OCI-LY7 (cell line): ENCODE results near the gene CCSAP. TPM values are rescaled to one million over a fixed set of nuclear protein-coding genes. Genes with fewer than 3 reads are reported as not detected.

Experiments
- BruUV-seq: library from RNA; stranded (reverse); fragments of 400-500 nt; replicated peaks from 2 replicates; lab custom pipeline; 2021; lab: Mats Ljungman, UMichigan
- CTCF ChIA-PET: fragments of 300-600 bp; sonication (Branson Sonifier 250); formaldehyde crosslinking; loops from one replicate; lab custom pipeline; 2022; ENCODE audit warnings: antibody characterized with exemption; ENCODE audit not compliant: unreplicated experiment; lab: Charles Lee
- POLR2A ChIA-PET: fragments of 300-600 bp; sonication (Branson Sonifier 250); formaldehyde crosslinking; loops from one replicate; lab custom pipeline; 2022; ENCODE audit warnings: antibody characterized with exemption; lab: Charles Lee
- DNase-seq: peaks from one replicate; pipeline ENCODE4 v3.0.0-alpha.2; 2015; ENCODE audit warnings: low spot score
- H2AFZ ChIP-seq: fragments of 200-600 bp; sonication (generic), shearing (Covaris generic); 2 replicates; pipeline ENCODE4 v1.6.1; 2014; ENCODE audit warnings: mild to moderate bottlenecking, antibody characterized with exemption, low read length, moderate library complexity
- H3K27ac ChIP-seq: fragments of 200-600 bp; sonication (generic); 2 replicates; pipeline ENCODE4 v1.5.1; 2014; ENCODE audit warnings: mixed run types, low read depth, mild to moderate bottlenecking, moderate library complexity, low read length, inconsistent platforms; ENCODE audit not compliant: poor library complexity, severe bottlenecking
- H3K36me3 ChIP-seq: fragments of 200-600 bp; sonication (generic); 2 replicates; pipeline ENCODE4 v1.6.1; 2014; ENCODE audit warnings: mild to moderate bottlenecking, antibody characterized with exemption, low read length, moderate library complexity, mixed read lengths; ENCODE audit not compliant: insufficient read depth
- H3K4me1 ChIP-seq: fragments of 200-600 bp; sonication (generic); 2 replicates; pipeline ENCODE4 v1.5.1; 2014; ENCODE audit warnings: mild to moderate bottlenecking, low read length; ENCODE audit not compliant: insufficient read depth, poor library complexity, severe bottlenecking
- H3K4me2 ChIP-seq: fragments of 200-600 bp; sonication (generic); 2 replicates; pipeline ENCODE4 v1.6.1; 2014; ENCODE audit warnings: mild to moderate bottlenecking, low read length
- H3K4me3 ChIP-seq: fragments of 200-600 bp; sonication (generic); 2 replicates; pipeline ENCODE4 v1.5.1; 2014; ENCODE audit warnings: mild to moderate bottlenecking, low read depth, low read length; ENCODE audit not compliant: poor library complexity, severe bottlenecking
- H3K79me2 ChIP-seq: fragments of 200-600 bp; sonication (generic); 2 replicates; pipeline ENCODE4 v1.6.1; 2016; ENCODE audit warnings: low read depth, mild to moderate bottlenecking, low read length, moderate library complexity, mixed read lengths; ENCODE audit not compliant: insufficient read depth
- H3K9me2 ChIP-seq: fragments of 200-600 bp; sonication (generic); 2 replicates; pipeline ENCODE4 v1.6.1; 2016; ENCODE audit warnings: mild to moderate bottlenecking, low read length, mixed read lengths; ENCODE audit not compliant: insufficient read depth
- H3K9me3 ChIP-seq: fragments of 200-600 bp; sonication (generic); 2 replicates; pipeline ENCODE4 v1.6.1; 2014; ENCODE audit warnings: mild to moderate bottlenecking, mixed run types, low read length, mixed read lengths
- H4K20me1 ChIP-seq: fragments of 200-600 bp; sonication (generic); 2 replicates; pipeline ENCODE4 v1.6.1; 2014; ENCODE audit warnings: mild to moderate bottlenecking, antibody characterized with exemption, low read length, moderate library complexity, mixed read lengths; ENCODE audit not compliant: insufficient read depth
- EZH2phosphoT487 ChIP-seq: fragments of 200-600 bp; sonication (generic); IDR thresholded peaks from 2 replicates; pipeline ENCODE4 v1.6.1; 2018; ENCODE audit warnings: low read depth, borderline replicate concordance, mild to moderate bottlenecking, mixed run types, antibody characterized with exemption, low read length, moderate library complexity, mixed read lengths
- intact Hi-C: fragments of 100-400 bp; cut with micrococcal nuclease; formaldehyde crosslinking; loops from one replicate; pipeline ENCODE4 v1.10.0; 2022; ENCODE audit not compliant: unreplicated experiment
- total RNA-seq, 2 experiments: library from RNA; depleted of rRNA in 1 of 2; stranded (reverse); fragments of >200 nt in 1 of 2; shearing (Covaris generic) in 1 of 2; gene quantifications; 2 replicates each; pipeline ENCODE4 v1.2.3, GENCODE V29; 2014 to 2022
- TF ChIP-seq, protein P1 (sequence below): fragments of 200-600 bp; sonication (generic); conservative IDR thresholded peaks from 2 replicates; pipeline ENCODE4 v1.5.1; 2014; ENCODE audit warnings: mild to moderate bottlenecking, antibody characterized with exemption, low read length, moderate library complexity, mixed read lengths

CCSAP gene
- total RNA-seq, 2 experiments from 2014 or later: 10.5 to 15.7 TPM

DNA sequence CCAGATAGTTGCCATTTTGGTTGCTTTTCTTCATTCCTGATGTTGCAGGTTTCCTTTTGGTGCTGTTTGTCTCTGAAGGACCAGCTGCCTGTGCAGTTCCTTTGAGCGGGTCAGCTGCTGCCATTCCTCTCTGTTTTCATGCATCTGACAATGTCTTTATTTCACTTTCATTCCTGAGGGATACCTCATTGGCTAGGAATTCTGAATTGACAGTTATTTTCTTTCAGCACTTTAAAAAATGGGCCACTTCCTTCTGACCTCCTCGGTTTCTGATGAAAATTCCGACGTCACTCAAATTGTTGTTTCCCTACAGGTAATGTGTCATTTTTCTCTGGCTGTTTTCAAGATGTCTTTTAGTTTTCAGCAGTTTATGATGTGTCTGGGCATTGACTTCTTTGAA, 24.8 kb downstream of the CCSAP start:
- Histone ChIP-seq H3K79me2 (no peaks in the 10 kb centered on the region), H3K9me3 (no peaks in the 10 kb centered on the region), H3K27ac (no peak overlapping the region), H3K4me2 (no peak overlapping the region), H4K20me1 (no peaks in the 10 kb centered on the region), H3K36me3 (peaks cover 21% of the 10 kb centered on the region; the same call in 1 of the 2 replicates), H2AFZ (no peak overlapping the region), H3K9me2 (no peaks in the 10 kb centered on the region), H3K4me1 (no peaks in the 10 kb centered on the region), H3K4me3 (no peak overlapping the region)
- DNase-seq: no peak
- CTCF ChIA-PET: no interaction called here
- no TSS peak for BruUV-seq
- TF ChIP-seq, protein P1, sequence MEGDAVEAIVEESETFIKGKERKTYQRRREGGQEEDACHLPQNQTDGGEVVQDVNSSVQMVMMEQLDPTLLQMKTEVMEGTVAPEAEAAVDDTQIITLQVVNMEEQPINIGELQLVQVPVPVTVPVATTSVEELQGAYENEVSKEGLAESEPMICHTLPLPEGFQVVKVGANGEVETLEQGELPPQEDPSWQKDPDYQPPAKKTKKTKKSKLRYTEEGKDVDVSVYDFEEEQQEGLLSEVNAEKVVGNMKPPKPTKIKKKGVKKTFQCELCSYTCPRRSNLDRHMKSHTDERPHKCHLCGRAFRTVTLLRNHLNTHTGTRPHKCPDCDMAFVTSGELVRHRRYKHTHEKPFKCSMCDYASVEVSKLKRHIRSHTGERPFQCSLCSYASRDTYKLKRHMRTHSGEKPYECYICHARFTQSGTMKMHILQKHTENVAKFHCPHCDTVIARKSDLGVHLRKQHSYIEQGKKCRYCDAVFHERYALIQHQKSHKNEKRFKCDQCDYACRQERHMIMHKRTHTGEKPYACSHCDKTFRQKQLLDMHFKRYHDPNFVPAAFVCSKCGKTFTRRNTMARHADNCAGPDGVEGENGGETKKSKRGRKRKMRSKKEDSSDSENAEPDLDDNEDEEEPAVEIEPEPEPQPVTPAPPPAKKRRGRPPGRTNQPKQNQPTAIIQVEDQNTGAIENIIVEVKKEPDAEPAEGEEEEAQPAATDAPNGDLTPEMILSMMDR: no peak
- TF ChIP-seq EZH2phosphoT487: no peak
- intact Hi-C loops: no loop called here
- POLR2A ChIA-PET: no interaction called here

DNA sequence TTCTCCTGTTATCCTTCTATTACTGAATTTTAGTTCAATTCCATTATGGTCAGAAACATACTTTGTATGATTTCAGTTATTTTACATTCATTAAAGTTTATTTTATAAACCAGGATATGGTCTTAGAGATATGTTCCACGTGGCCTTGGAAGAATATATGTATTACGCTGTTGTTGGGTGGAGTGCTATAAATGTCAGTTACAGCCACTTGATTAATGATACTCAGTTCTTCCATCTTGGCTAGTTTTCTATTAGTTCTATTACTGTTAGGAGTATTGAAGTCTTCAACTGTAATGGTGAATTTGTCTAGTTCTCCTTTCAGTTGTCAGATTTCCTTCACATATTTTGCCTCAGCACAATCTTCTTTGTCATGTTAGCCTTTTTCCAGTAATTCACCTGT, 26.7 kb downstream of the CCSAP start:
- BruUV-seq: no TSS peak
- H3K4me2 ChIP-seq: no peak overlapping the region
- ChIA-PET CTCF (no interaction called here), POLR2A (no interaction called here)
- intact Hi-C loops: no loop called here
- no peak for DNase-seq
- H3K36me3 ChIP-seq: peaks cover 11% of the 10 kb centered on the region; the same call in 1 of the 2 replicates
- no peaks in the 10 kb centered on the region for H4K20me1 ChIP-seq
- H3K27ac ChIP-seq: no peak overlapping the region
- H3K79me2 ChIP-seq: no peaks in the 10 kb centered on the region
- H3K4me3 ChIP-seq: no peak overlapping the region
- no peak overlapping the region for H2AFZ ChIP-seq
- H3K9me2 ChIP-seq: no peaks in the 10 kb centered on the region
- H3K9me3 ChIP-seq: no peaks in the 10 kb centered on the region
- TF ChIP-seq, protein P1: no peak
- no peak for TF ChIP-seq EZH2phosphoT487
- H3K4me1 ChIP-seq: no peaks in the 10 kb centered on the region

DNA sequence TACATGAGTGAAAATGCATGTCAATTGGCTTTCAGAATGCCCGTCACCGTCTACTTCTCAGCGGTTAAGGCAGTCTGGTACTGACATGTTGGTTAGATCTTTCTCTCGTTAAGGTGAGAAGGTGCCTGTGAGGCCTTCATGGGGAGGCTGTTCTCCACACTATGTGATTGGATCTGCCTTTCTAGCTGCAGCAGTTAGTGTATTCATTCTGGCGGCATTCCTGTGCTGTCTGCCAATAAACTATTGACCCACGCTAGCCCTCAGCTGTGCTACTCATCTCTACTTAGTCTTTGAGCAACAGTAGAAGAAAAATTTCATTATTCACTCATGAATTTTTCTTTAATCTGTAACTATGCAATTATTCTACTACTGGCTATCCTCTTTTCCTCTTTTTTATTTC, 32.0 kb downstream of the CCSAP start:
- POLR2A ChIA-PET: no interaction called here
- intact Hi-C loops: no loop called here
- H3K36me3 ChIP-seq: peaks cover 3% of the 10 kb centered on the region; the same call in 1 of the 2 replicates
- H4K20me1 ChIP-seq: no peaks in the 10 kb centered on the region
- H3K4me1 ChIP-seq: no peaks in the 10 kb centered on the region
- H3K9me2 ChIP-seq: no peaks in the 10 kb centered on the region
- H3K4me3 ChIP-seq: no peak overlapping the region
- H3K79me2 ChIP-seq: no peaks in the 10 kb centered on the region
- H3K9me3 ChIP-seq: no peaks in the 10 kb centered on the region
- H2AFZ ChIP-seq: no peak overlapping the region
- H3K4me2 ChIP-seq: no peak overlapping the region
- H3K27ac ChIP-seq: no peak overlapping the region
- DNase-seq: no peak
- TF ChIP-seq, protein P1: no peak
- TF ChIP-seq EZH2phosphoT487: no peak
- CTCF ChIA-PET: no interaction called here
- no TSS peak for BruUV-seq
